Measurements from ENCODE around the gene PARG.
"Not testable (repeated sequence)": the region's sequence is repeated elsewhere in the genome, so short reads cannot be mapped to it uniquely, and the experiment has no call there.

PARG gene

GRCh38 chr10:49819234-49819958 is 122.4 kb downstream of the PARG start:
- no peak for DNase-seq

- no peak for DNase-seq
Measured at GRCh38 chr10:49817845-49818244, 124.0 kb downstream of the PARG start.

DNA sequence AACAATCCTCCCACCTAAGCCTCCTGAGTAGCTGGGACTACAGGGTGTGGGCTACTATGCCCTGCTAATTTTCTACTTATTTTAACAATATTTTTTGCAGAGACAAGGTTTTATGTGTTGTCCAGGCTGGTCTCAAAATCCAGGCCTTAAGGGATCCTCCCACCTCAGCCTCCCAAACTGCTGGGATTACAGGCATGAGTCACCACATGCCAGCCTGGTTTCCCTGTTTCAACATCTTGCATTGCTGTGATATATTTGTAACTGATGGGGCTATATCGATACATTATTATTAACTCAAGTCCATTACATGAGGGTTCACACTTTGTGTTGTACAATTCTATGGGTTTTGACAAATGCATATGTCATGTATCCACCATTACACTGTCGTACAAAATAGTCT is 137.8 kb downstream of the PARG start:
- no peak for DNase-seq

GRCh38 chr10:49798275-49798674 is 143.6 kb downstream of the PARG start:
- DNase-seq = no peak

DNA sequence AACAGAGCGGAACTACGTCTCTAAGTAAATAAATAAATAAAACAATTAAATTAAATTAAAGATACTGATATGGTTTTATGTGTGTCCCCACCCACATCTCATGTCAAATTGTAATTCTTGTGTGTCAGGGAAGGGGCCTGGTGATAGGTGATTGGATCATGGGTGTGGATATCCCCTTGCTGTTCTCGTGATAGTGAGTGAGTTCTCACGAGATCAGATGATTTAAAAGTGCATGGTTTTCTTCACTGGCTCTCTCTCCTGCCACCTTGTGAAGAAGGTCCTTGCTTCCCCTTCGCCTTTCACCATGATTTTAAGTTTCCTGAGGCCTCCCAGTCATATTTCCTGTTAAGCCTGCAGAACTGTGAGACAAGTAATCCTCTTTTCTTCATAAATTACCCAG is 150.7 kb downstream of the PARG start:
- DNase-seq = no peak

DNA sequence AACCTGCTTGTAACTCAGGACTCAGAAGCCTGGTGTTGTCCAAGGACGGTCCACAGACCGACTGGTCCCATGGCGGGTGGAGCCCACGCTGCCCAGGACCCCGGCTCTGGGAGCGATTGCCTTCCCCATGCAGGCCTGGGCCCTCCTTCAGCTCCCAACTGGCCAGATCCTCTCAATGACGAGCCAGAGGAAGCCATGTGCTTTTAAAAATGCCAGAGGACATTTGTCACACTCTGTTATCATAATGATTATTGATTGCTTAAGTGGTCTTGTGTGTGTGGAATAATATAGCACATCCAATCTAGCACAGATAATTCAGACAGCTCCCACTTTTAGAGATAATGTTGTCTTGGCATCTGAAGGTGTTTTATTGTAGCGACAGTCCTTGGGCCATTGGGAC is 157.1 kb downstream of the PARG start:
- DNase-seq = no peak

- DNase-seq = no peak
Measured at GRCh38 chr10:49783645-49784044, 158.2 kb downstream of the PARG start.

- DNase-seq = no peak
Measured at GRCh38 chr10:49781247-49781646, 160.6 kb downstream of the PARG start.

DNA sequence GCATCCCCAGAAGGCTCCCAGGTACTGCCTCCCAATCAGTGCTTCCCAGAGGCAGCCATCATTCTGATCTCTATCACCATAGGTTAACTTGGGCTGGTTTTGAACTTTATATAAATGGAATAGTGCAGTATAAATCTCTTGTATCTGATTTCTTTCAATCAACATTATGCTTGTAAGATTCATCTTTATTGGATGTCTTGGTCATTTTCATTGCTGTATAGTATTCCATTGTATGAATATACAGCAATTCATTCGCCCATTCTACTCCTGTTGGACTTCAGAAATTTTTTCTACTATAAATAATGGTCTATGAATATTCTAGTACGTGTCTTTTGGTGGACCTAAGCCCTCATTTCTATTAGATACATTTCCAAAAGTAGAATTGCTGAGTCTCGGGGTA is 163.6 kb downstream of the PARG start:
- DNase-seq = no peak

DNA sequence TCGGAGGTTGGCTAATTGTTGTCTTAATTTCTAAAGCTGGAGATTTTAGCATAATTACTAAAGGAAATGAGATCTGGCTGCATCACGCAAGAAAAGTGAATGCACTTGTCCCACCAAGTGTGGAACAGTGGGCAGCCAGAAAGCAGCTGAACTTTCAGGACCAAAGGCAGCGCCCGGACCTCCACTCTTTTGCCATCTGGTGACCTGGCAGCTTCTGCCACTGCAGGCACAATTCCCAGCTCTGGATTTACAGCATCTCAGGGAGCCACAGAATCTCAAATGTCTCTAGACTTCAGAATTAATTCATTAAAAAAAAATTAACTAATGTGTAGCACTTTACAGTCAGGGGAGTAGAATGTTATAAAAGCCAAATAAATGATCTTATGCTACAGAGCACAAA is 165.0 kb downstream of the PARG start:
- no peak for DNase-seq

DNA sequence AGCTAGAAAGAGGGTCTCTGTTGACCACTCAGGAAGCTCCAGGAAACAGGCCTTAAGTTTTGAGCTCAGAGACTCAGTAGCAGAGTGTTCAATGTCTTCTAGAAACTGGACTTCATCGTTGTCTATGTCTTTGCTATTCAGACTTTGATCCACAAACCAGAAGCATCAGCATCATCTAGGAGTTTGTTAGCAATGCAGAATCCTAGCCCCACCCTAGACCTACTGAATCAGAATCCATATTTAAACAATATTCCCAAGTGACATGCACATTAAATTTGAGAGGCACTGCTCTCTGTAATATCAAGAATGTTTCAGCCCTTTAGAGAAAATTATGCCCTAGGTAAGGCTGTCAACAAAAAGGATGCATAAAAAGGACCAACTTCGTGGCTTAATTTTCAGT is 166.8 kb downstream of the PARG start:
- DNase-seq = no peak

DNA sequence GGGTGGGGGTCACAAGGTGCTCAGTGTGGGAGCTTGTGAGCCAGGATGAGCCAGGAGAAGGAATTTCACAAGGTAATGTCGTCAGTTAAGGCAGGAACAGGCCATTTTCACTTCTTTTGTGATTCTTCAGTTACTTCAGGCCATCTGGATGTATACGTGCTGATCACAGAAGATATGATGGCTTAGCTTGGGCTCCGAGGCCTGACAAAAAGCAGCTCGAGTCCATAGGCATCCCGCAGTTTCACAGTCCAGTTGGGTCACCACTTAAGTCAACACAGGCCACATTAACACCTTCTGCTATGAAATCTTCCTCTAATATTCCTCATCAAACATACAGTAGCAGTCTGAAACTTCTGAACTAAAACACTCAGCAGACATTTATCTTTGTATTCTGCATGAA is 168.9 kb downstream of the PARG start:
- DNase-seq = not testable (repeated sequence)

GRCh38 chr10:49771046-49771445 is 170.8 kb downstream of the PARG start:
- DNase-seq = not testable (repeated sequence)

- no peak for DNase-seq
Measured at GRCh38 chr10:49769692-49770091, 172.1 kb downstream of the PARG start.

DNA sequence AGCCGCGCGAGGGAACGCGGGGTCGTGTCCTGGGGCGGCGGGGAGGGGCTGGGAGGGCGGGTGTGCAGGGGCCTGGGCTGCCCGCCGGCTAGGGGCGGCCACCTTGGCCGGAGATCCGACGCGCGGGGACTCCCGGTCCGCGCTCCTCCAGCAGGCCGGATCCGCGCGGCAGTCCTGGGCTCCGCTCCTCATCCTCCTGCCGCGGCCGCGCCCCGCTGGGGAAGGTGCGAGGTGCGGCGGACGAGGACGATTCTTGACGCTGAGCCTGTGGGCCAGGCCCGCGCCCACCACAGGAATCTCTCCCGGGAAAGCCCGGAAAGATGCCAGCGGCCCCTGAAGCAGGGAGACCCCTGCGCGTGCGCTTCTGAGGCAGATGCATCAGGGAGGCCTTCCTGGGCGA is 173.1 kb downstream of the PARG start:
- DNase-seq = no peak

DNA sequence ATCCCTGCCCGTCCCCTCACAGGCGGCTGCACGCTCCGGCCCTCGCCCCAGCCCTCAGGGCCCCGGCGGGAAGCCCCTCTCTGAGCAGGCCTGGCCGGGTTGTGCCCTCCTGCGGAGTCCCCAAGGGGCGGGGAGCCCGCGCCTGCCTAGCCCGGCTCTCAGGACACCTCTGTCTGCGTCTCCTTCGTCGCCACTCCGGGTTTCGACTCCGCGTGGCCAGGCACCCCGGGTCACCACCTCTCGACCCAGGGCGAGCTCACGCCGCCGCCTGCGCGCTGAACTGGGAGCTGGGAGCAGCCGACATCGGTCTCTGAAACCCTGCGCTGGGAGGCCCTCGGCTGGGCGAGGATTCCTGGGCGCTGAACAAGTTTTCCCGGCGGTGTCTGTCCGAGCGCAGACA is 173.5 kb downstream of the PARG start:
- DNase-seq = no peak

Data from AML-193 (cell line).